Ascending aorta (tissue), 2 donors: ENCODE data around the gene MRPL37. TPM values are rescaled to one million over a fixed set of nuclear protein-coding genes. Genes with fewer than 3 reads are reported as not detected.
A peak's percentile ranks its signal among the peaks of the same experiment; 100 is the strongest.

ENCODE experiments used
- DNase-seq, 2 donors: peaks; one replicate each; pipeline ENCODE4 v3.0.0-alpha.2; 2019; ENCODE audit warnings: low spot score in 2 of 2
- H3K27ac ChIP-seq, 2 donors: fragments of 200-600 bp; sonication (generic); one replicate each; pipeline ENCODE4 v1.5.1; 2016 to 2017; ENCODE audit warnings: mild to moderate bottlenecking in 1 of 2
- H3K27me3 ChIP-seq: fragments of 200-600 bp; sonication (generic); one replicate; pipeline ENCODE4 v1.5.1; 2017
- H3K36me3 ChIP-seq, 2 donors: fragments of 200-600 bp; sonication (generic); one replicate each; pipeline ENCODE4 v1.5.1; 2016
- H3K4me1 ChIP-seq, 2 donors: fragments of 200-600 bp; sonication (generic); one replicate each; pipeline ENCODE4 v1.5.1; 2016 to 2017; ENCODE audit warnings: mild to moderate bottlenecking in 1 of 2
- H3K4me3 ChIP-seq, 2 donors: fragments of 200-600 bp; sonication (generic); one replicate each; pipeline ENCODE4 v1.5.1; 2016 to 2017; ENCODE audit warnings: mild to moderate bottlenecking in 1 of 2
- H3K9me3 ChIP-seq, 2 donors: fragments of 200-600 bp; sonication (generic); one replicate each; pipeline ENCODE4 v1.5.1; 2016
- CTCF ChIP-seq, 3 experiments: fragments of 200-600 bp in 2 of 3; fragments of 450-650 bp in 1 of 3; sonication (generic) in 2 of 3; IDR thresholded peaks; one replicate each; pipeline ENCODE4 v1.5.1; 2016 to 2019; ENCODE audit warnings: antibody characterized with exemption in 3 of 3, mild to moderate bottlenecking in 1 of 3, moderate library complexity in 1 of 3
- intact Hi-C: fragments of 100-400 bp; cut with DNase I; formaldehyde crosslinking; loops from one replicate; pipeline ENCODE4 v1.15.1; 2023
- total RNA-seq: library from RNA; depleted of rRNA; stranded (reverse); fragments of >200 nt; gene quantifications from one replicate; pipeline ENCODE4 v1.1.0, GENCODE V29; 2016

The MRPL37 gene
- total RNA-seq, 1 donor from 2014 or later, result 51.2 TPM

- Histone ChIP-seq H3K9me3 (no peaks in the 10 kb centered on the region), H3K36me3 (peaks cover 22 to 28% of the 10 kb centered on the region in 2 donors), H3K27me3 (no peaks in the 10 kb centered on the region), H3K4me1 (peaks cover 0 to 2% of the 10 kb centered on the region in 2 donors), H3K4me3 (no peak overlapping the region), H3K27ac (no peak overlapping the region)
- DNase-seq, result peak in 1 of 2 donors; percentile 52
- TF ChIP-seq CTCF (IDR thresholded peaks at IDR 0.05), result no peak
- intact Hi-C loops, result no loop called here
These were observed 49.0 kb downstream of the MRPL37 start for GRCh38 chr1:54248966-54249365.

GRCh38 chr1:54249819-54250435 is 50.0 kb downstream of the MRPL37 start:
- intact Hi-C loops, result no loop called here
- H3K9me3 ChIP-seq, result no peaks in the 10 kb centered on the region
- no peak overlapping the region for H3K4me3 ChIP-seq
- TF ChIP-seq CTCF (IDR thresholded peaks at IDR 0.05), result no peak
- no peaks in the 10 kb centered on the region for H3K27me3 ChIP-seq
- H3K27ac ChIP-seq, result peak overlapping the region in 1 of 2 donors; percentile 42
- H3K36me3 ChIP-seq, result peaks cover 22 to 25% of the 10 kb centered on the region in 2 donors
- no peak for DNase-seq
- peaks cover 0 to 2% of the 10 kb centered on the region in 2 donors for H3K4me1 ChIP-seq

- H3K4me3 ChIP-seq, result no peak overlapping the region
- H3K36me3 ChIP-seq, result peaks cover 22 to 29% of the 10 kb centered on the region in 2 donors
- H3K27me3 ChIP-seq, result no peaks in the 10 kb centered on the region
- no peak for DNase-seq
- H3K4me1 ChIP-seq, result peaks cover 0 to 2% of the 10 kb centered on the region in 2 donors
- intact Hi-C loops, result no loop called here
- H3K27ac ChIP-seq, result no peak overlapping the region
- TF ChIP-seq CTCF (IDR thresholded peaks at IDR 0.05), result no peak
- H3K9me3 ChIP-seq, result no peaks in the 10 kb centered on the region
These were observed 50.7 kb downstream of the MRPL37 start for GRCh38 chr1:54250670-54251069.

GRCh38 chr1:54252371-54252936 is 52.5 kb downstream of the MRPL37 start:
- no peaks in the 10 kb centered on the region for H3K9me3 ChIP-seq
- intact Hi-C loops, result no loop called here
- DNase-seq, result no peak
- H3K27me3 ChIP-seq, result no peaks in the 10 kb centered on the region
- H3K27ac ChIP-seq, result no peak overlapping the region
- no peak overlapping the region for H3K4me3 ChIP-seq
- no peak for TF ChIP-seq CTCF (IDR thresholded peaks at IDR 0.05)
- H3K4me1 ChIP-seq, result peaks cover 0 to 2% of the 10 kb centered on the region in 2 donors
- H3K36me3 ChIP-seq, result peaks cover 11 to 23% of the 10 kb centered on the region in 2 donors

GRCh38 chr1:54253480-54253879 is 53.5 kb downstream of the MRPL37 start:
- no peak for DNase-seq
- H3K27me3 ChIP-seq, result no peaks in the 10 kb centered on the region
- peaks cover 11 to 24% of the 10 kb centered on the region in 2 donors for H3K36me3 ChIP-seq
- no peak overlapping the region for H3K27ac ChIP-seq
- no peak for TF ChIP-seq CTCF (IDR thresholded peaks at IDR 0.05)
- H3K9me3 ChIP-seq, result no peaks in the 10 kb centered on the region
- H3K4me3 ChIP-seq, result no peak overlapping the region
- peaks cover 0 to 2% of the 10 kb centered on the region in 2 donors for H3K4me1 ChIP-seq
- intact Hi-C loops, result no loop called here
